Epithelial cell of esophagus (primary cell): ENCODE data around the gene EN1.

Source experiments
- DNase-seq: peaks from one replicate; pipeline ENCODE4 v3.0.0; 2010; ENCODE audit warnings: low read depth
- H3K4me3 ChIP-seq: 2 replicates; pipeline ENCODE4 v1.5.1; 2011; ENCODE audit warnings: mild to moderate bottlenecking, low read length, control low read depth
- TF ChIP-seq, protein P1 (sequence below): IDR thresholded peaks from 2 replicates; pipeline ENCODE4 v1.5.1; 2011; ENCODE audit warnings: low read depth, mild to moderate bottlenecking, low read length, control low read depth, inconsistent platforms; ENCODE audit not compliant: insufficient read depth; ENCODE audit errors: missing control alignments

The EN1 gene

DNA sequence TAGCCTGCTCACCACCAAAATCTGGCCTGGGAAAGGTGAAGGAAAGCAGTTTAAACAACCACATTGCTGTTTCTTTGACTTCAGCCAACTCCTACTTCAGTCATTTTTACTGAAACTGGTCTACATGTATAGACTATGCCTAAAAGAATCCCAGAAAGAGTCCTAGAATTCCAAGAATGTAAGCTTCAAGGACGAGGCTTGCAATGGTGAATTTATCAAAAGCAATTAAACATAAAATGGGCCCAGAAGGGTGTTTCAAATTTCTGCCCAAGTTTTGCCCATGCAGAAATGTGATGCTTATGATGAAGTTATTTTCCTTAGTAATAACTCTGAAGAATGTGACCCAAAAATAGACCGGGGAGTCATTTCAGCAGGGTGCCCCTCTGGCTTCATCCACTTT lies 16.6 kb downstream of the EN1 start:
- no peak overlapping the region for H3K4me3 ChIP-seq
- TF ChIP-seq, protein P1, sequence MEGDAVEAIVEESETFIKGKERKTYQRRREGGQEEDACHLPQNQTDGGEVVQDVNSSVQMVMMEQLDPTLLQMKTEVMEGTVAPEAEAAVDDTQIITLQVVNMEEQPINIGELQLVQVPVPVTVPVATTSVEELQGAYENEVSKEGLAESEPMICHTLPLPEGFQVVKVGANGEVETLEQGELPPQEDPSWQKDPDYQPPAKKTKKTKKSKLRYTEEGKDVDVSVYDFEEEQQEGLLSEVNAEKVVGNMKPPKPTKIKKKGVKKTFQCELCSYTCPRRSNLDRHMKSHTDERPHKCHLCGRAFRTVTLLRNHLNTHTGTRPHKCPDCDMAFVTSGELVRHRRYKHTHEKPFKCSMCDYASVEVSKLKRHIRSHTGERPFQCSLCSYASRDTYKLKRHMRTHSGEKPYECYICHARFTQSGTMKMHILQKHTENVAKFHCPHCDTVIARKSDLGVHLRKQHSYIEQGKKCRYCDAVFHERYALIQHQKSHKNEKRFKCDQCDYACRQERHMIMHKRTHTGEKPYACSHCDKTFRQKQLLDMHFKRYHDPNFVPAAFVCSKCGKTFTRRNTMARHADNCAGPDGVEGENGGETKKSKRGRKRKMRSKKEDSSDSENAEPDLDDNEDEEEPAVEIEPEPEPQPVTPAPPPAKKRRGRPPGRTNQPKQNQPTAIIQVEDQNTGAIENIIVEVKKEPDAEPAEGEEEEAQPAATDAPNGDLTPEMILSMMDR: no peak
- no peak for DNase-seq

DNA sequence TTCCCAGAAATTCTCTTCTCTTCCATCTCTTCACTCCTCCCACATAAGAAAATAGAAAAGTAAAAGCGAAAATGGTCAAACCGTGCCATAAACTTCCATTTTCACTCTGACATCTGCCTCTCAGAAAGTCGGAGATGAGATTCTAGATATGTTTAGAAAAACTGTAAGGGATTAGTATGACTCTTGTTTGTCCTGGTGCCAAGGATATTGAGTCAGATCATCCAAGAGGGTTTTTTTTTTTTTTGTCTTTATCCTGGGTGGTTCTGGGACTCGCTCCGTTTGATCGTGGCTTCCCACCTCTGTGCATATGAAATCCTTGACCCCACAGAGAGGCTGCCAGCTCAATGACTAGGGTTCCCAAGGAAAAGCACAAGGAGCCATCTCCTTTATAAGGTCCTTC lies 17.3 kb downstream of the EN1 start:
- no peak overlapping the region for H3K4me3 ChIP-seq
- DNase-seq: no peak
- TF ChIP-seq, protein P1: no peak

DNA sequence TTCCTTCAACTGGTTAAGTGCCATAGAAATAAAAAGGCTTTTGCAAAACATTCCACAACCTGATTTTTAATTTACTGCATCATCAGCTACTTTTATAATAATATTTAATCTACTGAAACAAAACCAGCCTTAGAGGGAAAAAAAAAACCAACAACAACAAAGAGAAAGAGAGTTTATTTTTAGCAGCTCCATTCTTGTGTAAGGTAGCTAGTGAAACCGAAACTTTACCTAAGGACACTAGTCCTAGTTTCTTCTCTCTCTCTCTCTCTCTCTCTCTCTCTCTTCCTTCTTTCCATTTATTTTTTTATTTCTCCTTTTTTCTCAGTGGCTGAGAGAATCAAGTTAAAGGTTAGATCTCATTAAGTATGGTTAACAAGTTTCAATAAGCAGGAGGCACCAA lies 21.4 kb downstream of the EN1 start:
- TF ChIP-seq, protein P1: no peak
- H3K4me3 ChIP-seq: no peak overlapping the region
- DNase-seq: no peak

DNA sequence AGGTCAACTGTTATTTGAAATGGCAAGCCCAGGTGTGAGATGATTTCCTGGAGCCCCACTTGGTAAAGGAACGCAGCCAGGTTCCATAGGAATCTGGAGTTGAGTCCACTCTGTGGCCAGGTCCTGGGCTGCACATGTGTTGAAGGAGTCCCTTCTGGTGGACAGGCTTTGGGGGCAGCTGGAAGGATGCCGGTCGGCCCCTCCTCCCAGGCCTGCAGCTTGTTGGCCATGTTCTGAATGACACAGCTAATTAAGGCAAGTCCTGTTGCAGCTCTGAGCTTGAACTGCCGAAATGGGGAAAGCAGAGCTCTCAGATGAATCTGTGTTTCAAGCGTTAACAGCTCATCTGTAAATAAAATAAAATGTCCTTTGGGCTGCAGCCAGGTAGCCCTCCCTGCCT lies 23.8 kb downstream of the EN1 start:
- DNase-seq: no peak
- no peak overlapping the region for H3K4me3 ChIP-seq
- TF ChIP-seq, protein P1: no peak

DNA sequence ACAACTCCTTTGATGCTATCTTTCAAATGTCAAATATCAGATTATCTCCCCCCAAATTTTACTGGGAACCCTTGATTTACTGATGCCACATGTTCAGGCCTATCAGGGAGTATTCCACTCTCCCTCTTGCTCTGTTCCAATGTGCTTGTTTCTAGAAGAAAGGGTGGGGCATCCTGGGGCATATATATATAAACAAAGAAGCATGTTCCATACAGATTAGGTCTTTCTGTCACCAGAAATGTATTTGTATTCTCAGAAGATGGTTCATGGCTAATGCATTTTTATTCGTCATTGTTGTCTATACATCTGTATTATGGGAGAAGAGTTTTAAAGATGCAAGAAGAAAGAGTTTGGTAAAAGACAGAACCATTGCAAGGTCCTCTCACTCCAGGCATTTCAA lies 24.9 kb downstream of the EN1 start:
- DNase-seq: no peak
- TF ChIP-seq, protein P1: no peak
- H3K4me3 ChIP-seq: no peak overlapping the region

DNA sequence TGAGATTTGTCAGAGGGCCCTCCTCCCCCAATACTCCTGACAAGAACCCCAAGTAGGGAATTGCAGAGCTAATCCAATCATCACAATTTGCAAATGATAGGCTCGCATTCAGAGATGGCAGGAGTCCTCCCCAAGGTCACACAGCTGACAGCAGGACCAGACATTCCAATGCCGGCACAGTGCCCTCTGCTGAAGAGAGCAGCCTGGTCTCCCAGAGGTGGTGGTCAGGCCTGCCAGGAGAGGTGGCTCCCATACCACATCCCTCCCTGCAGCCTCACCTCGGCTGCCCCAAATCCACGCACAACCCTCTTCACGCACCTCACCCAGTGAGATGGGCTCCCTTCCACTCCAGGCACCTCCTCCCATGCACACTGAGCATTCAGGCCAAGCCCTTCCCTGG lies 25.4 kb downstream of the EN1 start:
- no peak overlapping the region for H3K4me3 ChIP-seq
- TF ChIP-seq, protein P1: no peak
- DNase-seq: no peak

DNA sequence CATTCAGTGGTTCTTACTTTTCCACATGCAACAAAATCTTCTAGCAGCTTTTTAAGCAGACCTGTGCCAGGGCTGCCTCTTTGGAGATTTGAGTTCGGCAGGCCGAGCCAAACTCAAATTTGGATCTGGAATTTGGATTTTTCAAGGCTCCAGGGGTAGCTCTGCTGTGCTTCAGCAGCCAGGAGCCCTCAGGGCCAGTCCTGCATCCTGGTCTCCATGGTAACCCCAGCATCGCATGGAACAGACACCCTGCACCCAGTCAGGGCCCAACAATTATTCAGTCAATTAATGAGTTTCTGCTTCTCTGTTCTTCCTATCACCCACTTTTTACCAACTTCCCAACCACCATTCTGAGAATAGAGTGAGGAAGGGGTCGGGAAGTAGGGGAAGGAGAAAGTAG lies 30.0 kb downstream of the EN1 start:
- H3K4me3 ChIP-seq: no peak overlapping the region
- TF ChIP-seq, protein P1: no peak
- no peak for DNase-seq
